Measurements from ENCODE around the gene ADAMTS17. TPM values are rescaled to one million over a fixed set of nuclear protein-coding genes. Genes with fewer than 3 reads are reported as not detected.

ADAMTS17 gene
- total RNA-seq, 1 experiment from 2014 or later = 4.2 TPM

DNA sequence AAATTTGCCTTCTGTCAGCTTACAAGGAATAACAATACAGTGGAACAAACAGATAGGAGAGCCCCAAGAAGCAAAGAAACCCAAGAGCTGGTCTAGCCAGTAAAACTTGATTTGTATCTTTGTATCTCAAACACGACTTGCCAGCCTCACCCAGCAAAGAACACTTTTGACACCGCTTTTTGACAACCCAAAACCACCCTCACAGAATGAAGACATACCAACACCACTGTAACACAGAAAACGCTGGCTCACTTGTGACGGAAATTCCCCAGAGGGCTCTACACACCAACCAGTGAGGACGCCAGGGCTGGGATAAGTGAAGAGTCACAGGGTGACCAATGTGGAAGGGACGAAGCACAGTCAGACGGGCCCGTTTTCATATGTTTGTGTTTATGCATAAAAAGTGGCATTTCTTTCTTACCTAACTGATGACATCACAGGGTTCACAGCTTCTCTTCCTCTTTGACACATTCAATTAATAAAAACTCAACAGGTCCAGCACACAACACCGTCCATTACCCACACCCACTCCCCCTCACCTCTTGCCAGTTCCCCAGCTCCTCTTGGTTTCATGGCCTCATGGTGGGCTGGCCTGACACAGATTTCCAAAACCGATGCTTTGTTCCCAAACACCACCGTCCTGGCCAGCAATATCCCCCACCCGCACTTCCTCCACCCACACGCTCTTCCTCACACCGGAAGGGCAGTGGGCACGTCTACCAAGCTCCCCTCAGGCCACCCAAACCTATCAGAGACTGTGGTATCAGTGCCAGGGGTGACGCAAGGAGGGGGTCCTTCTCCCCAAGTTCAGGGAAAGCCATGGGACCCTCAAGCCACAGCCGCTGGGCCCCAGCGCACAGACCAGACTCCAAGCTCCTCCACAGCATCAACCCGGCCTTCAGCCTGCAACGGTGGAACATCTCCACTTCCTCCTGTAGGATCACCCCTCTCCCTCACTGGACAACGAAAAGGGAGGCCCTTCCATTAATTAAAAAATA, 94.2 kb downstream of the ADAMTS17 start:
- no peaks in the 10 kb centered on the region for H3K79me2 ChIP-seq (ENCODE audit: insufficient read depth, low read length)
- H3K9me2 ChIP-seq (ENCODE audit: insufficient read depth) = no peaks in the 10 kb centered on the region
- no peak overlapping the region for H3K9ac ChIP-seq (ENCODE audit: low read length)
- CTCF ChIA-PET = no interaction called here
- no peaks in the 10 kb centered on the region for H3K27me3 ChIP-seq (ENCODE audit: insufficient read depth, low read length)
- H4K20me1 ChIP-seq (ENCODE audit: insufficient read depth) = no peaks in the 10 kb centered on the region
- H3K9me3 ChIP-seq (ENCODE audit: control insufficient read depth in 1 of 2, insufficient read depth in 1 of 2, low read depth in 1 of 2, low read length in 2 of 2) = no peaks in the 10 kb centered on the region
- POLR2A ChIA-PET = no interaction called here
- H3K4me2 ChIP-seq (ENCODE audit: low read length) = no peak overlapping the region
- H2AFZ ChIP-seq (ENCODE audit: low read depth, low read length, poor library complexity, severe bottlenecking) = no peak overlapping the region
- no peak for DNase-seq (ENCODE audit: low read depth, low spot score)
- no peaks in the 10 kb centered on the region for H3K36me3 ChIP-seq (ENCODE audit: control insufficient read depth in 1 of 2, insufficient read depth in 2 of 2, low read length in 2 of 2)
- no peak overlapping the region for H3K4me3 ChIP-seq (replicated peaks in 1 of 2; ENCODE audit: low read depth in 1 of 2, low read length in 2 of 2)
- no peak overlapping the region for H3K27ac ChIP-seq (ENCODE audit: low read depth, low read length)
- ATAC-seq = no peak
- intact Hi-C loops (cut with micrococcal nuclease) = no loop called here
- no TSS peak for BruUV-seq (replicated peaks)
- TF ChIP-seq, protein P1, sequence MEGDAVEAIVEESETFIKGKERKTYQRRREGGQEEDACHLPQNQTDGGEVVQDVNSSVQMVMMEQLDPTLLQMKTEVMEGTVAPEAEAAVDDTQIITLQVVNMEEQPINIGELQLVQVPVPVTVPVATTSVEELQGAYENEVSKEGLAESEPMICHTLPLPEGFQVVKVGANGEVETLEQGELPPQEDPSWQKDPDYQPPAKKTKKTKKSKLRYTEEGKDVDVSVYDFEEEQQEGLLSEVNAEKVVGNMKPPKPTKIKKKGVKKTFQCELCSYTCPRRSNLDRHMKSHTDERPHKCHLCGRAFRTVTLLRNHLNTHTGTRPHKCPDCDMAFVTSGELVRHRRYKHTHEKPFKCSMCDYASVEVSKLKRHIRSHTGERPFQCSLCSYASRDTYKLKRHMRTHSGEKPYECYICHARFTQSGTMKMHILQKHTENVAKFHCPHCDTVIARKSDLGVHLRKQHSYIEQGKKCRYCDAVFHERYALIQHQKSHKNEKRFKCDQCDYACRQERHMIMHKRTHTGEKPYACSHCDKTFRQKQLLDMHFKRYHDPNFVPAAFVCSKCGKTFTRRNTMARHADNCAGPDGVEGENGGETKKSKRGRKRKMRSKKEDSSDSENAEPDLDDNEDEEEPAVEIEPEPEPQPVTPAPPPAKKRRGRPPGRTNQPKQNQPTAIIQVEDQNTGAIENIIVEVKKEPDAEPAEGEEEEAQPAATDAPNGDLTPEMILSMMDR (IDR thresholded peaks at IDR 0.05 in 2 of 3, conservative IDR thresholded peaks at IDR 0.05 in 1 of 3; ENCODE audit: borderline replicate concordance in 1 of 3, insufficient read depth in 1 of 3, low read depth in 2 of 3, low read length in 2 of 3) = no peak
- TF ChIP-seq SIN3A (IDR thresholded peaks at IDR 0.05; ENCODE audit: low read depth) (no peak), ZFX (IDR thresholded peaks at IDR 0.05) (no peak), RAD21 (IDR thresholded peaks at IDR 0.05; ENCODE audit: low read depth) (no peak), POLR2A (IDR thresholded peaks at IDR 0.05; ENCODE audit: borderline replicate concordance, extremely low read depth, insufficient read depth, insufficient read length) (no peak)
- no peaks in the 10 kb centered on the region for H3K4me1 ChIP-seq (ENCODE audit: control insufficient read depth in 1 of 2, insufficient read depth in 2 of 2, low read length in 2 of 2)
- RAD21 ChIA-PET (ENCODE audit: low non-redundant PET in 1 of 2, low total read pairs in 2 of 2, uncharacterized antibody in 2 of 2, unreplicated experiment in 2 of 2) = no interaction called here

DNA sequence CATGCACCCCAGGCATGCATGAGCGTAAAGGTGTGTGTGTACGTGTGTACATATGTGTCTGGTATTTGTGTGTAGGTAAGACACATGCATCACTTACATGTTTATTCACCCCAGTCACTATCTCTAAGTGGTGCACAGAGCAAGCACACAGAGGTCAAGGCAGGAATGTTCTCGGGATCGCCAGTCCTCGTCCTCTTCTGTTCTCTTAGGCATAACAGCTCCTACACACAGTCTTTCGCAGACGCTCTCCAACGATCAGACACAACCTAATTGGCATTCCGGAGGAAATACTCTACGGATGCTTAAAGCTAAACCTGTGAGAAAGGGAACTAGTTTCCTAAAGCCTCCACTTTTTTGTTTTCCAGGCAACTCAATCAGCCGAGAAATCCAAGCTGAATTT, 95.9 kb downstream of the ADAMTS17 start:
- no peak overlapping the region for H3K9ac ChIP-seq (ENCODE audit: low read length)
- peaks cover 4 to 15% of the 10 kb centered on the region in 2 experiments; a peak in 3 of 4 replicates for H3K4me1 ChIP-seq (ENCODE audit: control insufficient read depth in 1 of 2, insufficient read depth in 2 of 2, low read length in 2 of 2)
- no peak overlapping the region for H3K27ac ChIP-seq (ENCODE audit: low read depth, low read length)
- no peaks in the 10 kb centered on the region for H4K20me1 ChIP-seq (ENCODE audit: insufficient read depth)
- no peak overlapping the region for H2AFZ ChIP-seq (ENCODE audit: low read depth, low read length, poor library complexity, severe bottlenecking)
- no peak for ATAC-seq
- H3K79me2 ChIP-seq (ENCODE audit: insufficient read depth, low read length) = no peaks in the 10 kb centered on the region
- no peaks in the 10 kb centered on the region for H3K9me2 ChIP-seq (ENCODE audit: insufficient read depth)
- DNase-seq (ENCODE audit: low read depth, low spot score) = no peak
- CTCF ChIA-PET = no interaction called here
- intact Hi-C loops (cut with micrococcal nuclease) = no loop called here
- no TSS peak for BruUV-seq (replicated peaks)
- no peak overlapping the region for H3K4me2 ChIP-seq (ENCODE audit: low read length)
- no peaks in the 10 kb centered on the region for H3K36me3 ChIP-seq (ENCODE audit: control insufficient read depth in 1 of 2, insufficient read depth in 2 of 2, low read length in 2 of 2)
- no peaks in the 10 kb centered on the region for H3K27me3 ChIP-seq (ENCODE audit: insufficient read depth, low read length)
- POLR2A ChIA-PET = no interaction called here
- RAD21 ChIA-PET (ENCODE audit: low non-redundant PET in 1 of 2, low total read pairs in 2 of 2, uncharacterized antibody in 2 of 2, unreplicated experiment in 2 of 2) = no interaction called here
- H3K9me3 ChIP-seq (ENCODE audit: control insufficient read depth in 1 of 2, insufficient read depth in 1 of 2, low read depth in 1 of 2, low read length in 2 of 2) = no peaks in the 10 kb centered on the region
- H3K4me3 ChIP-seq (replicated peaks in 1 of 2; ENCODE audit: low read depth in 1 of 2, low read length in 2 of 2) = no peak overlapping the region
- TF ChIP-seq, protein P2, sequence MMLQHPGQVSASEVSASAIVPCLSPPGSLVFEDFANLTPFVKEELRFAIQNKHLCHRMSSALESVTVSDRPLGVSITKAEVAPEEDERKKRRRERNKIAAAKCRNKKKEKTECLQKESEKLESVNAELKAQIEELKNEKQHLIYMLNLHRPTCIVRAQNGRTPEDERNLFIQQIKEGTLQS (IDR thresholded peaks at IDR 0.05) = no peak
- TF ChIP-seq POLR2AphosphoS5 (IDR thresholded peaks at IDR 0.05; ENCODE audit: low read depth, low read length) (no peak), FOSL1 (IDR thresholded peaks at IDR 0.05; ENCODE audit: low read depth) (no peak), ELF1 (IDR thresholded peaks at IDR 0.05; ENCODE audit: borderline replicate concordance, low read depth) (no peak), SIN3A (IDR thresholded peaks at IDR 0.05; ENCODE audit: low read depth) (no peak), SRF (IDR thresholded peaks at IDR 0.05; ENCODE audit: low read depth) (no peak), RAD21 (IDR thresholded peaks at IDR 0.05; ENCODE audit: low read depth) (no peak), EZH2 (IDR thresholded peaks at IDR 0.05) (no peak), JUND (IDR thresholded peaks at IDR 0.05) (no peak), ZFX (IDR thresholded peaks at IDR 0.05) (no peak), CBX3 (IDR thresholded peaks at IDR 0.05; ENCODE audit: low read depth) (no peak), CEBPB (IDR thresholded peaks at IDR 0.05; ENCODE audit: low read depth) (no peak), EGR1 (IDR thresholded peaks at IDR 0.05; ENCODE audit: low read depth) (no peak)
- TF ChIP-seq, protein P3, sequence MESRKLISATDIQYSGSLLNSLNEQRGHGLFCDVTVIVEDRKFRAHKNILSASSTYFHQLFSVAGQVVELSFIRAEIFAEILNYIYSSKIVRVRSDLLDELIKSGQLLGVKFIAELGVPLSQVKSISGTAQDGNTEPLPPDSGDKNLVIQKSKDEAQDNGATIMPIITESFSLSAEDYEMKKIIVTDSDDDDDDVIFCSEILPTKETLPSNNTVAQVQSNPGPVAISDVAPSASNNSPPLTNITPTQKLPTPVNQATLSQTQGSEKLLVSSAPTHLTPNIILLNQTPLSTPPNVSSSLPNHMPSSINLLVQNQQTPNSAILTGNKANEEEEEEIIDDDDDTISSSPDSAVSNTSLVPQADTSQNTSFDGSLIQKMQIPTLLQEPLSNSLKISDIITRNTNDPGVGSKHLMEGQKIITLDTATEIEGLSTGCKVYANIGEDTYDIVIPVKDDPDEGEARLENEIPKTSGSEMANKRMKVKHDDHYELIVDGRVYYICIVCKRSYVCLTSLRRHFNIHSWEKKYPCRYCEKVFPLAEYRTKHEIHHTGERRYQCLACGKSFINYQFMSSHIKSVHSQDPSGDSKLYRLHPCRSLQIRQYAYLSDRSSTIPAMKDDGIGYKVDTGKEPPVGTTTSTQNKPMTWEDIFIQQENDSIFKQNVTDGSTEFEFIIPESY (IDR thresholded peaks at IDR 0.05; ENCODE audit: extremely low read depth, insufficient replicate concordance, low read length) = no peak
- TF ChIP-seq, protein P4, sequence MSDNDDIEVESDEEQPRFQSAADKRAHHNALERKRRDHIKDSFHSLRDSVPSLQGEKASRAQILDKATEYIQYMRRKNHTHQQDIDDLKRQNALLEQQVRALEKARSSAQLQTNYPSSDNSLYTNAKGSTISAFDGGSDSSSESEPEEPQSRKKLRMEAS (IDR thresholded peaks at IDR 0.05) = no peak

Data from HCT116 (cell line).